ENCODE data around the gene MED12L. TPM values are rescaled to one million over a fixed set of nuclear protein-coding genes. Genes with fewer than 3 reads are reported as not detected.

The MED12L gene
- total RNA-seq, 1 experiment from 2014 or later, result 6.4 TPM

- no peak for DNase-seq (ENCODE audit: low read depth, low spot score)
- Histone ChIP-seq H3K9me3 (ENCODE audit: control insufficient read depth in 1 of 2, insufficient read depth in 1 of 2, low read depth in 1 of 2, low read length in 2 of 2) (no peaks in the 10 kb centered on the region), H3K79me2 (ENCODE audit: insufficient read depth, low read length) (no peaks in the 10 kb centered on the region), H4K20me1 (ENCODE audit: insufficient read depth) (no peaks in the 10 kb centered on the region), H3K36me3 (ENCODE audit: control insufficient read depth in 1 of 2, insufficient read depth in 2 of 2, low read length in 2 of 2) (no peaks in the 10 kb centered on the region), H3K27ac (ENCODE audit: low read depth, low read length) (no peak overlapping the region), H3K9me2 (ENCODE audit: insufficient read depth) (no peaks in the 10 kb centered on the region), H3K27me3 (ENCODE audit: insufficient read depth, low read length) (no peaks in the 10 kb centered on the region), H2AFZ (ENCODE audit: low read depth, low read length, poor library complexity, severe bottlenecking) (no peak overlapping the region), H3K4me2 (ENCODE audit: low read length) (no peak overlapping the region), H3K4me1 (ENCODE audit: control insufficient read depth in 1 of 2, insufficient read depth in 2 of 2, low read length in 2 of 2) (no peaks in the 10 kb centered on the region), H3K9ac (ENCODE audit: low read length) (no peak overlapping the region), H3K4me3 (replicated peaks in 1 of 2; ENCODE audit: low read depth in 1 of 2, low read length in 2 of 2) (no peak overlapping the region)
- intact Hi-C loops (cut with micrococcal nuclease), result no loop called here
- ATAC-seq, result no peak
- no TSS peak for BruUV-seq (replicated peaks)
- ChIA-PET RAD21 (ENCODE audit: low non-redundant PET in 1 of 2, low total read pairs in 2 of 2, uncharacterized antibody in 2 of 2, unreplicated experiment in 2 of 2) (no interaction called here), POLR2A (no interaction called here), CTCF (no interaction called here)
- TF ChIP-seq CEBPB (IDR thresholded peaks at IDR 0.05; ENCODE audit: low read depth) (no peak), TCF7L2 (IDR thresholded peaks at IDR 0.05; ENCODE audit: borderline replicate concordance, extremely low read depth, insufficient read depth, insufficient read length) (no peak), EZH2 (IDR thresholded peaks at IDR 0.05) (no peak), ELF1 (IDR thresholded peaks at IDR 0.05; ENCODE audit: borderline replicate concordance, low read depth) (no peak), POLR2A (IDR thresholded peaks at IDR 0.05; ENCODE audit: borderline replicate concordance, extremely low read depth, insufficient read depth, insufficient read length) (no peak), EGR1 (IDR thresholded peaks at IDR 0.05; ENCODE audit: low read depth) (no peak), ZNF274 (IDR thresholded peaks at IDR 0.05; ENCODE audit: low read depth, low read length) (no peak), FOSL1 (IDR thresholded peaks at IDR 0.05; ENCODE audit: low read depth) (no peak), SIN3A (IDR thresholded peaks at IDR 0.05; ENCODE audit: low read depth) (no peak)
- TF ChIP-seq, protein P1, sequence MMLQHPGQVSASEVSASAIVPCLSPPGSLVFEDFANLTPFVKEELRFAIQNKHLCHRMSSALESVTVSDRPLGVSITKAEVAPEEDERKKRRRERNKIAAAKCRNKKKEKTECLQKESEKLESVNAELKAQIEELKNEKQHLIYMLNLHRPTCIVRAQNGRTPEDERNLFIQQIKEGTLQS (IDR thresholded peaks at IDR 0.05), result no peak
- TF ChIP-seq, protein P2, sequence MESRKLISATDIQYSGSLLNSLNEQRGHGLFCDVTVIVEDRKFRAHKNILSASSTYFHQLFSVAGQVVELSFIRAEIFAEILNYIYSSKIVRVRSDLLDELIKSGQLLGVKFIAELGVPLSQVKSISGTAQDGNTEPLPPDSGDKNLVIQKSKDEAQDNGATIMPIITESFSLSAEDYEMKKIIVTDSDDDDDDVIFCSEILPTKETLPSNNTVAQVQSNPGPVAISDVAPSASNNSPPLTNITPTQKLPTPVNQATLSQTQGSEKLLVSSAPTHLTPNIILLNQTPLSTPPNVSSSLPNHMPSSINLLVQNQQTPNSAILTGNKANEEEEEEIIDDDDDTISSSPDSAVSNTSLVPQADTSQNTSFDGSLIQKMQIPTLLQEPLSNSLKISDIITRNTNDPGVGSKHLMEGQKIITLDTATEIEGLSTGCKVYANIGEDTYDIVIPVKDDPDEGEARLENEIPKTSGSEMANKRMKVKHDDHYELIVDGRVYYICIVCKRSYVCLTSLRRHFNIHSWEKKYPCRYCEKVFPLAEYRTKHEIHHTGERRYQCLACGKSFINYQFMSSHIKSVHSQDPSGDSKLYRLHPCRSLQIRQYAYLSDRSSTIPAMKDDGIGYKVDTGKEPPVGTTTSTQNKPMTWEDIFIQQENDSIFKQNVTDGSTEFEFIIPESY (IDR thresholded peaks at IDR 0.05; ENCODE audit: extremely low read depth, insufficient replicate concordance, low read length), result no peak
- TF ChIP-seq, protein P3, sequence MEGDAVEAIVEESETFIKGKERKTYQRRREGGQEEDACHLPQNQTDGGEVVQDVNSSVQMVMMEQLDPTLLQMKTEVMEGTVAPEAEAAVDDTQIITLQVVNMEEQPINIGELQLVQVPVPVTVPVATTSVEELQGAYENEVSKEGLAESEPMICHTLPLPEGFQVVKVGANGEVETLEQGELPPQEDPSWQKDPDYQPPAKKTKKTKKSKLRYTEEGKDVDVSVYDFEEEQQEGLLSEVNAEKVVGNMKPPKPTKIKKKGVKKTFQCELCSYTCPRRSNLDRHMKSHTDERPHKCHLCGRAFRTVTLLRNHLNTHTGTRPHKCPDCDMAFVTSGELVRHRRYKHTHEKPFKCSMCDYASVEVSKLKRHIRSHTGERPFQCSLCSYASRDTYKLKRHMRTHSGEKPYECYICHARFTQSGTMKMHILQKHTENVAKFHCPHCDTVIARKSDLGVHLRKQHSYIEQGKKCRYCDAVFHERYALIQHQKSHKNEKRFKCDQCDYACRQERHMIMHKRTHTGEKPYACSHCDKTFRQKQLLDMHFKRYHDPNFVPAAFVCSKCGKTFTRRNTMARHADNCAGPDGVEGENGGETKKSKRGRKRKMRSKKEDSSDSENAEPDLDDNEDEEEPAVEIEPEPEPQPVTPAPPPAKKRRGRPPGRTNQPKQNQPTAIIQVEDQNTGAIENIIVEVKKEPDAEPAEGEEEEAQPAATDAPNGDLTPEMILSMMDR (IDR thresholded peaks at IDR 0.05 in 2 of 3, conservative IDR thresholded peaks at IDR 0.05 in 1 of 3; ENCODE audit: borderline replicate concordance in 1 of 3, insufficient read depth in 1 of 3, low read depth in 2 of 3, low read length in 2 of 3), result no peak
- TF ChIP-seq, protein P4, sequence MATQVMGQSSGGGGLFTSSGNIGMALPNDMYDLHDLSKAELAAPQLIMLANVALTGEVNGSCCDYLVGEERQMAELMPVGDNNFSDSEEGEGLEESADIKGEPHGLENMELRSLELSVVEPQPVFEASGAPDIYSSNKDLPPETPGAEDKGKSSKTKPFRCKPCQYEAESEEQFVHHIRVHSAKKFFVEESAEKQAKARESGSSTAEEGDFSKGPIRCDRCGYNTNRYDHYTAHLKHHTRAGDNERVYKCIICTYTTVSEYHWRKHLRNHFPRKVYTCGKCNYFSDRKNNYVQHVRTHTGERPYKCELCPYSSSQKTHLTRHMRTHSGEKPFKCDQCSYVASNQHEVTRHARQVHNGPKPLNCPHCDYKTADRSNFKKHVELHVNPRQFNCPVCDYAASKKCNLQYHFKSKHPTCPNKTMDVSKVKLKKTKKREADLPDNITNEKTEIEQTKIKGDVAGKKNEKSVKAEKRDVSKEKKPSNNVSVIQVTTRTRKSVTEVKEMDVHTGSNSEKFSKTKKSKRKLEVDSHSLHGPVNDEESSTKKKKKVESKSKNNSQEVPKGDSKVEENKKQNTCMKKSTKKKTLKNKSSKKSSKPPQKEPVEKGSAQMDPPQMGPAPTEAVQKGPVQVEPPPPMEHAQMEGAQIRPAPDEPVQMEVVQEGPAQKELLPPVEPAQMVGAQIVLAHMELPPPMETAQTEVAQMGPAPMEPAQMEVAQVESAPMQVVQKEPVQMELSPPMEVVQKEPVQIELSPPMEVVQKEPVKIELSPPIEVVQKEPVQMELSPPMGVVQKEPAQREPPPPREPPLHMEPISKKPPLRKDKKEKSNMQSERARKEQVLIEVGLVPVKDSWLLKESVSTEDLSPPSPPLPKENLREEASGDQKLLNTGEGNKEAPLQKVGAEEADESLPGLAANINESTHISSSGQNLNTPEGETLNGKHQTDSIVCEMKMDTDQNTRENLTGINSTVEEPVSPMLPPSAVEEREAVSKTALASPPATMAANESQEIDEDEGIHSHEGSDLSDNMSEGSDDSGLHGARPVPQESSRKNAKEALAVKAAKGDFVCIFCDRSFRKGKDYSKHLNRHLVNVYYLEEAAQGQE (IDR thresholded peaks at IDR 0.05; ENCODE audit: low read depth), result no peak
These were observed 47.7 kb downstream of the MED12L start for GRCh38 chr3:151133175-151133574.
